GM19023 (cell line): ENCODE data around the gene POU6F2.
"Not testable (repeated sequence)": the region's sequence is repeated elsewhere in the genome, so short reads cannot be mapped to it uniquely, and the experiment has no call there.

Experiments
- ATAC-seq: cut with Tn5 transposase; IDR thresholded peaks from one replicate; pipeline ENCODE4 v1.9.1; 2021; ENCODE audit warnings: mild to moderate bottlenecking, moderate library complexity; ENCODE audit not compliant: unreplicated experiment

The POU6F2 gene

DNA sequence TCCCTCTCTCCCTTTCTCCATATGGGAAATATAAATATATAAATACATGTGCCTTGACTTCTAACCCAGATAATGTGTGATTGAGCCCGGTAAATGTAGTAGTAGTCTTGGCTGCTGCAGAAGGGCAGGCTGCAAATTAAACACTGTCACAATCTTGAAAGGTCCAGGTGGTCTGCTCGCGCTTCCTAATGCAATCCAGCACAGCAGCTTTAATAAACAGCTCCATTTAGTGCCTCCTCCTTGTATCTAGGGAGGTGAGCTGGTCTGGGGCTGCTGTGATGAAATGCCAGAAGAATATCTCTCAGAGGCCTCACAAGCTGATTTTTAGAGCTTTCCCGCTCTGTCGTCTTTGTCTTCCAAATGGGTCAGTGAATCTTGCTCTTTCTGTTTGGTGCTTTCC, 782 bp downstream of the POU6F2 start:
- no peak for ATAC-seq

DNA sequence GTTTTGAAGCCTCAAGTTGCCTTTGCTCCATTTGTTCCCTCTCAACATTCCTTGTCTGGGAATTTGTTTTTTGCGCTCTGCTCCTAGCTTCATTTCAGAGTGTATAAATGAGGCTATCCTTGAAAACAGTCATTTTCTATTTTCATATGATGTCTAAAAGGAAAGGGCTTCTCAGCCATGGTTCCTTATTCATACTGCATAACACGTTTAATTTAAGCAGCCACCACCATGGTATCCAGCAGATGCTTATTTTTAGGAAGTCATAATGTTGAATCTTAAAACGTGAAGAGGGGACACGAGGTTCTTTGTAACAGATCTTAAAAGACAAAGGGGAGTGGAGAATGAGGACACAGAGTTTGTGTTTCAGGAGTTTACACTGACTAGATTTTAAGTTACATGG, 14.5 kb downstream of the POU6F2 start:
- ATAC-seq = no peak

DNA sequence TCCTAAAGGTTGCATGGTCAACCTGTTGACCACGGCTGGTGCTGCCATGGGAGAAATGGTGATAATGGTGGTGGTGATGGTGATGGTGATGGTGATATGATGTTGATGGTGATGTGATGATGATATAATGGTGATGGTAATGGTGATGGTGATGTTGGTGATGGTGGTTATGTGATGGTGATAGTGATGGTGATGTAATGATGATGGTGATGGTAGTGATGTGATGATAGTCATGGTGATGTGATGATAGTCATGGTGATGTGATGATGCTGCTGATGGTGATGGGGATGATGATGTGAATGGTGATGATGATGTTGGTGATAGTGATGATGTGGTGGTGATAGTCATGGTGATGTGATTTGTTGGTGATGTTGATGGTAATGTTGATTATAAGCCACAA, 23.9 kb downstream of the POU6F2 start:
- no peak for ATAC-seq

DNA sequence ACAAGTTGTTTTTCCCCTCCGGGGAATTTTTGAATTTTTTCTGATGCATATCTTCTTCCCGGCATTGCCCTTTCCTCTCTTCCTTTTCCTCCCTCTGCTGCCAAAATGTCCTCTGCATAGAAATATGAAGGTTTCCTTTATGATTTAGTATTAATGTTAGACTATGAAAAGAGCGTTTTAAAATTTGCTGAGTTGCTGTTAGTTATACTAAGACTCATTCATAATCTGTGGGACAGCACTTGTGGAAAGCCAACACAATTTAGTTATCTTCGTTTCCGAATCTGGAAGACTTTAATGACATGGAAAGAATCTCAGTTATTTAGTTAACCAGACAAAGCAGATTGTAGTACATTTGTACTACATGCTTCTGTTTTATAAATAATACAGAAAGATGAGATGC, 25.0 kb downstream of the POU6F2 start:
- ATAC-seq = no peak

DNA sequence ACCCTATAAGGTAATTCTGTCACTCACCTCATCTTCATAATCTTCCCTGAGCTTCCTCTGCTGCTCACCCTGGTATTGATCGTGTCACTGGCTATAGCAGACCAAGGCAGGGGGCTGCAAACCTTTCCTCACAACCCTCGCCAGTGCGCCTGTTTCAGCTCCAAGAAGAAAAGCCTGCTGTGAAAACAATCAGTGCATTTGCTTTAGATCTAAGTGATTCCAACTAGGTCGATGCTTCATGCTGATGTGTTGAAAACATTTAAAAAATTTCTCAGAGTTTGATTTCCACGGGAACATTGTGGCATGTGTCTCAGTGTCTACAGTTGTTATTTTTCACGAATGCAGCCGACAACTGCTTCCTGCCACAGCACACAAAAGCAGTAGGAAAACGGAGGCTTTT, 27.3 kb downstream of the POU6F2 start:
- no peak for ATAC-seq

DNA sequence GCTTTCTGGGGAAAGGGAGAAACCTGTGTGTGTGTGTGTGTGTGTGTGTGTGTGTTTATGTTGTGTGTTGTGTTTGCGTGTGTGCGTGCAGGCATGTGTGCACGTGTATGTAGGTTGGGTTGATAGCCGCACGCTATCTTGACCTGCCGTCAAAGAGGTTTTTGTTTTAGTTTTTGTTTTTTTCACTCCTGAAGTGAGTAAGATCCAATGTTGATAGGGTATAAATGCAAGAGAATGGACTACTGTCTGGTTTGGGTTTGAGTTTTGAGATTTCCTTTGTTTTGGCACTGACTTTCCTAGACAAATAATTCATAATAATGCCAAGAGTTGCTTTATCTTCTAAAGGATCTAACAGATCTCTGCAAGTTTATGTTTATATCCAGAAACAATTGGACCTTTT, 27.8 kb downstream of the POU6F2 start:
- no peak for ATAC-seq

DNA sequence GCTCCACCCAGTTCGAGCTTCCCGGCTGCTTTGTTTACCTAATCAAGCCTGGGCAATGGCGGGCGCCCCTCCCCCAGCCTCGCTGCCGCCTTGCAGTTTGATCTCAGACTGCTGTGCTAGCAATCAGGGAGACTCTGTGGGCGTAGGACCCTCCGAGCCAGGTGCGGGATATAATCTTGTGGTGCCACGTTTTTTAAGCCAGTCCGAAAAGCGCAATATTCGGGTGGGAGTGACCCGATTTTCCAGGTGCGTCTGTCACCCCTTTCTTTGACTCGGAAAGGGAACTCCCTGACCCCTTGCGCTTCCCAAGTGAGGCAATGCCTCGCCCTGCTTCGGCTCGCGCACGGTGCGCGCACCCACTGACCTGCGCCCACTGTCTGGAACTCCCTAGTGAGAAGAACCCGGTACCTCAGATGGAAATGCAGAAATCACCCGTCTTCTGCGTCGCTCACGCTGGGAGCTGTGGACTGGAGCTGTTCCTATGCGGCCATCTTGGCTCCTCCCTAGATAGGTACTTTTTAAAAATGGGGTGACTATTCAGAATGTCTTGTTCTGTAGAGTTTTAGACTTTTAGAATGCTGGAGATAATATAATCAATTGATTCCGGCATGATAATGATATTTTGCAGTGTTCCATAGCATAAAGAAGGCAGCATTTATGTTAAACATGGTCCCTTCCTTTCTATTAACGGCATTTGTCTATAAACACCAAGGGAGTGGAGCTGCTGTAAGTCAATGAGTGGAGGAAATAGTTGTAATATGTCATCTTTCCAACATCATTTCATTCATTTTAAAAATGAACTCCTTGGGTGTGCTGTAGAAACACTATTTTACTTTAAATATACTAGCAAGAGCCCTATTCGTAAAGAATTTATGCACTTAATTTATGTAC, 35.6 kb downstream of the POU6F2 start:
- ATAC-seq = not testable (repeated sequence)

DNA sequence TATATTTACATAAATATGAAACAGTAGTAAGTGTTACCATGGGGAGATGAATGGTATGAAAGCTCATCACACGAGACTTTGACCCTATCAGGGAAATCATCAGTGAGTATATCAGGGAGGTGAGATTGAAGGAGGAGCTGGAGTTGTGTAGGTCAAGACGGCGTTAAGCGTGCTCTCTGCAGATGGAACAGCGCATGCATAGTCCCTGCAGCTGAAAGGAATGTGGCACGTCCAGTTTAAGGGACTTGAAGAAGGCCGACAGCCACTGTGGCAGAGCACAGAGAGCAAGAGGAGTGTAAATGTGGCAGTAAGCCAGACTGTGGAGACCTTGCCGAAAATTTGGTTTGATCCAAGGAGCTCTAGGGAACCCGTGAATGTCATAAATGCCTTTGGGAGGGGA, 38.9 kb downstream of the POU6F2 start:
- no peak for ATAC-seq

DNA sequence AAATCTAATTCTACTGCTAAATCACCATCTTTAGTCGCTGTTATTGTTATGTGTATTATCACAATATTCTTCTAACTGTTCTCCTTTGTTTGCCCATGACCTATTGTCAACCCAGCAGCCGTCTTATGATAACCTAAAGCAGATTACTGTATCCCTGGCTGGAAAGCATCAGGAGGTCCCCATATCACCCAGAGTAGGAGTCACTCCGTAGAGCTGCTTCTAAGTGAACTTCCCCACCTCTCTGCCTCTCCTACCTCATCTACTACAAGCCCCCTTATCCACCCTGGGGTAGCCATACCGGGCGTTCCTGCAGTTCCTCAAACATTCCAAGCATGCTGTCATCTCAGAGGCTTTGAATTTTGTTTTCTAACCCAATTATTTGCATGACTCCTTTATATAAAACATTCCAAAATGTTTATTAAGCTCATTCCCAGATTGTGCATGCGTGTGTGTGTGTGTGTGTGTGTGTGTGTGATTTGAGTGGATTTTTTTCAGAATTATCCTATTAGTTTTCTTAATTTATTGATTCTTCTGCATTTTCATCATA, 39.7 kb downstream of the POU6F2 start:
- no peak for ATAC-seq

DNA sequence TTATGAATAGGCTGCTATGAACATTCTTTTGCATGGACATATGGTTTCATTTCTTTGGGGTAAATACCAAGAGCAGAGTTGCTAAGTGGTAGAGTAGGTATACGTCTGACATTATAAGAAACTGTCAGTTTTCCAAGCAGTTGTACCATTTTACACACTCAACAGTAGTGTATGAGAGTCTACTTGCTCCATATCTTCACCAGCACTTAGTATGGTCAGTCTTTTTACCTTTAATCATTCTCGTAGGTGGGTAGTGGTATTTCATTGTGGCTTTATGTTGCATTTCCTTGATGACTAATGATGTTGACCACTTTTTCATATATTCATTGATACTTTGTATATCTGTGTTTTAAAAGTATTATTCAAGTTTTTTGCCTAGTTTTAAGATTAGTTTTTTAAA, 45.1 kb downstream of the POU6F2 start:
- ATAC-seq = no peak

DNA sequence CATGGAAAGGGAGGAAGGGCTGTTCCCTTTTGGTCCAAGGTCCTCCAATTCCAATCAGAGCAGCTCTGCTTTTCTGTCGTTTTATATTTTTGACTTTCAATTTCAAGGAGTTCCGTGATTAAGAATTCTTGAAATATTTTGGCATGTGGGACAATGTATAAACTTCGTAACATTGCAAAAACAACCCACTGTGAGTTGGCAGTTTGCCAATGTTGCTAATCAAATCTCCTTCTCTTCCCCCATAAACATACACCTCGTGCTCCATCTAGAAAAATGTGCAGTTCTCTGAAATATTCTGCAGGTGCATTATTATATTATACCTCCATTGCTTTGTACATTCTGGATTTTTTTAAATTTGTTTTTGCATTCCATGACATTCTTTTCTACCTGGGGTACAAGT, 49.8 kb downstream of the POU6F2 start:
- no peak for ATAC-seq

DNA sequence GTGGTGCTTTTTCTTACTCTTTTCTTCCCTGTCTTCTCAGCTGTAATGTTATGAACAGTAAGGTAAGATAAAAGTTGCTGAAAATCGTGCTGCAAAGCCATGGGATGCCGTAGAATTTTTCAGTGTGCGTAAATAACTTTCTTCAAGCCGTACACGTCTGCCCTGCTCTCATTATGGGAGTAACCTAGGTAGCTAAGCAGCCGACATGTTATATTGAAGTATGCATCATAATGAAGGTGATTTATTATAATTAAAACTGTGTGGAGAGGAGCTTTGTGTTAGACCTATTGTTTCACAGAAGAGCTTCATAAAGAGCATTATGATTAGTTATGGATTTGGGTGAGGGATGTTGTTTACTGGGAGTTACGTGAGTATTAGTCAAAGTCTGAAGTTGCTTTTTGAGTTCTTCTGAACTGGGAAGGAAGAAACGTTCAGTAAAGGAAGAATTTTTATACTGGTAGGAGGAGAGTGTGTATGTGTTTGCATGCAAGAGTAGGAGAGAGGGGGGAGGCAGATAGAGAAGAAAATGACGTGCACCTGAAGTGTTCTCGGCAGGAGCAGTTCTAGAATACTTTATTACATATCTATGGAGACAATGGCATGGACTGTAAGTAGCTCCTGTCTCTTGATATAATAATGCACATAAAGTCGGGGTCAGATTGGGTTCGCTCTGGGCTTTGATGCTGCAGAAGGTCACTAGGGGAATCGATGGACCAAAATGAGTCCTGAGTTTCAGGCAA, 56.3 kb downstream of the POU6F2 start:
- no peak for ATAC-seq

DNA sequence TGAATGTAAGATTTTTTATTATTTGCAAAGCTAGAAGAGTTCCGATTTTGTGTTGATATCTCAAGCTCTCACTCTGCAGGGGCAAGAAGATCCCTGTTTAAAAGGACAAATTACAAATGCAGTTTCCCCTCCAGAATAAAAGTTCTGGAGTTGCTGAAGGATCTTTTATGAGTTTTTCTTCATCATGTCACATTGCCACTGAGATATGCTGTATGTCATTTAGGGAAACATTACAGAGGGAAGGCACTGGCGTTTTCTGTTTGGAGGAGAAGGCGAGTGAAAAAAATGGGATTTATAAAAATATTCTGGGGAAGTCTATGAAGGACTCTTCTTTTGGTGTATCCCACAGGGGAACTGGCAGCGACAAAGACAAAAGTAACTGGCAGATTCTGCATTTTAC, 57.4 kb downstream of the POU6F2 start:
- ATAC-seq = no peak

DNA sequence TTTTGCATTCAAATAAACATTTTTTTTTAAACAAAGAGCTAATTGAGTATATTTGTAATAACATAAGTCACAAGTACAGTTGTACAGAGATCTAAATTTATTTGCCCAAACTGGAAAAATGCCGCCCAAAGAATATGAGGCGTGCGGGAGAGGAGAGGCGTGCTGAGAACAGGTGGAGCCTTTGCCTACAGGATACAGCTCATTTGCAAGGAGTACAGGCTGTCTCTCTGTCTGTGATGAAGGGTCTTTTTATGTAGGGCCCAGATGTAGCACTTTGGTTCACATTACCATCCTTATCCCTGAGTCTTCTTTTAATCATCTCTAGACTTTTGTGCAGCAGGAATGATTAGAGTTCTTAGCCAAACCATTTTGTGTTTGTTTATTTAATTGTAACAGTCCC, 58.2 kb downstream of the POU6F2 start:
- no peak for ATAC-seq

DNA sequence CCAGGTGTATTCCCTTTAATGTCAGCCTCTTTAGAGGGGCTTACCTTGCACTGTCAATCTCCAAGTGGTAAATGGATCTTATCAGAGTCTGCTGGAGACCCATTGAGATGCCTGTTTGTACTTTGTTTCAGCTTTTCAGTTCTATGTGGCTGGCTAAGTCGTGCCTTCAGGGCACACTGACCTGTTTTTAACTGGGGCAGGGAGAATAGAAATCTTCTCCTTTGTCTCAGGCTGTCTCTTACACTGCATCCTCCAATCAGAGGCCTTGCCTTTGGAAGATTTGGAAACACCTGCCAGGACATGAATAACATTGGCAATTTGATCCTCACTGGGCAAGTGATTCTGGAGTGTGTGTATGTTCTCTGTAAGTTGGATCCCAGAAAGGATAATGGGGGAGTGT, 65.0 kb downstream of the POU6F2 start:
- no peak for ATAC-seq

DNA sequence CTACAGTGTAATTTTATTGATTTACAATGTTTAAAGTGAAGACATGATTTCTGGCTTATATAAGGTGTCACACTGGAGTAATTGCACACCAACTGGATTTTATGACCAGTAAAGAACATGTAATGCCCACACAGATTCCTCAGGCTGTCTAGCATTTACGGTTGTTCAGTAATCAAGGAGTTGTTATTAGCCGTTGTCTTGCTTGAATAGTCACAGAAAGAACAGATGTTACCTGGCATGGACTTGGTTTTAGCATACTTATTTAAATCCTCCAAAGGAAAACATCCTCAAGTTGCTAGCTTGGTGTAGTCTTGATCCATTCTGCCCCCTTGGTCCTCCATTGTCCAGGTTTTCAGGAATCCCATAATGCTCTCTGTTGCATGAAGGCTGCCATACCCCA, 65.8 kb downstream of the POU6F2 start:
- ATAC-seq = no peak

DNA sequence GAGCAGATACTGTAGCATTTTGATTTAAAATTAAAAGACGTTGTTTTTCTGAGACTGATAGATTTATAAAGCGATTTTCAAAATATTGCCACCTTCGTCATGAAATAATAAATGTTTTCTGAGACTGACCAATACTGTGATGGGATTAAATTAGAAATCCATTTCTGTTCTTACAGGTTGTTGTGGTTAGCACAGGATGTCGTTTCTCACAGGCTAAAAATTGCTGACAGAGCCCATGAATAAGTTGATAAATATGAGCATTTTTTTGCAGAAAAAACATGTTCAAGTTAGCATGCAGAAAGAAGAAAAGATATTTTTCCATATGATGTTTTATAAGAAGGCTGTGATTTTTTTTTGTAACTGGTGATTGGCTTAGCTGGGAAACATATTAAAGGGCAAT, 66.8 kb downstream of the POU6F2 start:
- no peak for ATAC-seq

DNA sequence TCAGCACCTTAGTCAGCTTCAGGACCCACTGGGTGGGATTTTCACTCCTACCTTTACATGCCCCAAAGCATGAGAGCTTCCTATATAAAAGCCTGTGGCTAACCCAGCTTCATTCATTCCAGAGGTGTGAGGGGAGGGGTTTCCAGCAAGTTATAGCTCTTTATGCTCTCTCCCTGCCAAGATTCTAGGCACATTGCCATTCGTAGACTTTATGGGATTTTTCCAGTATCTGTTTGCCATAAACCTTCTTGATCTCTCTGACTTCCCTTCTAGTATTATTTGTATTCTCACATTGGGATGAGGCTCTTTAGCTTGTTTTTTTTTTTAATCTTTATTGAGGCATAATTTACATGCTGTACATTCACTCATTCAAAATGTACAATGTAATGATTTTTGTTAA, 67.5 kb downstream of the POU6F2 start:
- ATAC-seq = no peak

DNA sequence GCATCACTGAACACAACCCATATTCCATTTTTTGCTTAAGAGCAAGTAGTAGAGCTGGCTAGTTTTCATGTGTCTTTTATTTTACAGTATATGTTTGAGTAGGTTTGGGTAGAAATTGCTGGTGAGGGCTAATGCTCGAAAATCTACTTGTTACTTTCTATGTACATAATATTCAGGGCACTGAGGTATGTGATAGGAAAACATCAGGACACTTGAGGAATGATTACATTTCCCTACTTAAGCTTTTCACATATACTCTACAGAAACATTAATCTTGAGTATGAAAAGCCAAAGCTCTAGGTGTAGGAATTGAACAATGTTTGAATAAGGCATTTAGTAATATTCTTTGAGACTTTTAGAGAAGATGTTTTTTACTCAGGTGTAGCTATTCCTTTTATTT, 73.6 kb downstream of the POU6F2 start:
- ATAC-seq = no peak

DNA sequence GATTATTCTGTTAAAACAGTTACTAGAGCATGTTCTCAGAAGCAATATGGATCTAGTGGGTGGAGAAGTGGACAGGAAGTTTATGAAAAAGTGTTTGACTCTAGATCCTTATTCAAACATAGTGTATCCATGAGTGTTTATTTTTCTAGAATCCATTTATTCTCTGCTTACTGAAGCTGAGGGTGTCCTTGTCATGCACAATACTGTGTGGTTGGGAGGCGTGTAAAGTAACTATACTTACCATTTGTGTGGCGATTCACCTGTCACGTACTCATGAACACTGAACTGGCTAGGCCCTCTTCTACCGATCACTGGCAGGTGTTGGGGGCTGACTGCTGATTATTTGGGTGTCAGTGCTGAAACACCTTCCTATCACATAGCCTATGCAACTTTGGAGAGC, 74.0 kb downstream of the POU6F2 start:
- ATAC-seq = no peak

DNA sequence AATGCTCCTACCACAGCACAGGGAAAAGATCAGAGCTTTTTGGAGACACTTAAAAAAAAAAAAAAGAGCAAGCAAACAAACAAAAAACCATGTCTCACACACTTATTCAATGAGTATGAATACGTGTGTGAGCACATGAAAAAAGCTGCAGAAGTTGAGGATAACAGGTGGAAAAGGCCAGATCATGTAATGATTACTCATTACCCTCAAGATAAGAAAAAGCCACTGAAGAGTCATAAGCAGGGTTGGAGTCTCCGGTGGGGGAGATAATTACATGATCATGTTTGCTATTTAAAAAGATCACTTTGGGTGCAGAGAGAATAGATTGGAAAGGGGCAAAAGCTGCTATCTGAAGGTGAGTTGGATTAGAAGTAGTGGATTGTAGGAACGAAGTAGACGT, 77.0 kb downstream of the POU6F2 start:
- ATAC-seq = no peak

DNA sequence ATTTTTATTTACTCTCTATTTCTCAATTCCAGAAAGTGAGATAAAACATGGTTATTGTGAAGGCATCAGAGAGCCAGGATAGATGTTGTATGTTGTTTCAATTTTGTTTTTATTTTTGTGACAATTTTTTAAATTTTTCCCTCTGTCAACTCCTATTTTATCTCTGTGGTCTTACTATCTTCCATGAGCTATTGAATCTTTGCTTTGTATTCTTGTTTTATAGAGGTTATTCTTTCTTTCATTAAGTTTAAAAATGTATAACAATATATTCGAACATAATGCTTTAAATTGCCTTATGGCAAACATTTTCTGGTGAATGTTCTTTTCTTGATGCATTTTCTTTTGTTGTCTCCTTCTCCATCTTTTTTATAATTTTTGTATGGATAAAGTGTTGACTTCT, 78.4 kb downstream of the POU6F2 start:
- no peak for ATAC-seq
